ENCODE data around the gene NRROS.

- TF ChIP-seq CTCF (IDR thresholded peaks at IDR 0.05) (no peak), POLR2A (IDR thresholded peaks at IDR 0.05) (no peak)
Measured at GRCh38 chr3:196691386-196691785, 51.9 kb downstream of the NRROS start.

Measured in adrenal gland (tissue), 5 donors.